Endothelial cell of umbilical vein (primary cell): ENCODE measurements around the gene PARD3B. TPM values are rescaled to one million over a fixed set of nuclear protein-coding genes. Genes with fewer than 3 reads are reported as not detected.

Experiments used
- BruUV-seq: library from RNA; stranded (reverse); fragments of 400-500 nt; replicated peaks from 2 replicates; lab custom pipeline; 2021; lab: Mats Ljungman, UMichigan
- CTCF ChIA-PET: fragments of 300-600, 350-600 bp; sonication (Branson Sonifier 250); formaldehyde crosslinking; loops from one replicate; lab custom pipeline; 2021; ENCODE audit warnings: antibody characterized with exemption, inconsistent platforms; lab: Charles Lee
- POLR2A ChIA-PET: fragments of 300-600, 350-600 bp; sonication (Branson Sonifier 250); formaldehyde crosslinking; loops from one replicate; lab custom pipeline; 2021; ENCODE audit warnings: antibody characterized with exemption, inconsistent platforms; lab: Charles Lee
- DNase-seq: peaks from one replicate; pipeline ENCODE4 v3.0.0-alpha.2; 2011; ENCODE audit warnings: low read depth, low spot score
- FAIRE-seq: peaks from 2 replicates; lab custom pipeline; 2011; peaks lifted over from hg19 to GRCh38; lab: Jason Lieb, UNC
- H2AFZ ChIP-seq: 2 replicates; pipeline ENCODE4 v1.6.0; 2012; ENCODE audit warnings: low read depth, low read length, control low read depth, inconsistent platforms
- H3K27ac ChIP-seq: 2 replicates; pipeline ENCODE4 v1.5.1; 2011; ENCODE audit warnings: low read depth, mild to moderate bottlenecking, control low read depth, low read length, moderate library complexity; ENCODE audit not compliant: insufficient read depth
- H3K27me3 ChIP-seq, 2 experiments: 2 replicates each; pipeline versions ENCODE4 v1.6.0 to v1.6.1; 2011; ENCODE audit warnings: low read length in 2 of 2, mixed read lengths in 1 of 2; ENCODE audit not compliant: control insufficient read depth in 2 of 2, insufficient read depth in 2 of 2
- H3K36me3 ChIP-seq, 2 experiments: 2 replicates in 1 of 2; 3 replicates in 1 of 2; pipeline ENCODE4 v1.5.1; 2011; ENCODE audit warnings: low read length in 2 of 2, mild to moderate bottlenecking in 1 of 2, moderate library complexity in 1 of 2; ENCODE audit not compliant: control insufficient read depth in 2 of 2, insufficient read depth in 2 of 2; ENCODE audit errors: extremely low read depth in 1 of 2
- H3K4me1 ChIP-seq: 3 replicates; pipeline ENCODE4 v1.5.1; 2011; ENCODE audit warnings: mild to moderate bottlenecking, low read length; ENCODE audit not compliant: control insufficient read depth, insufficient read depth; ENCODE audit errors: extremely low read depth
- H3K4me2 ChIP-seq: 2 replicates; pipeline ENCODE4 v1.6.1; 2011; ENCODE audit warnings: low read length, control low read depth, mixed read lengths; ENCODE audit not compliant: insufficient read depth
- H3K4me3 ChIP-seq, 3 experiments: fragments of 200-600 bp in 1 of 3; sonication (generic), shearing (Covaris generic) in 1 of 3; replicated peaks in 1 of 3; 2 replicates each; pipeline ENCODE4 v1.5.1; 2011 to 2016; ENCODE audit warnings: control low read depth in 3 of 3, low read length in 3 of 3, mild to moderate bottlenecking in 2 of 3, inconsistent platforms in 1 of 3, low read depth in 1 of 3, moderate library complexity in 1 of 3; ENCODE audit not compliant: insufficient read depth in 1 of 3
- H3K79me2 ChIP-seq: 2 replicates; pipeline ENCODE4 v1.6.0; 2012; ENCODE audit warnings: low read length, inconsistent platforms; ENCODE audit not compliant: control insufficient read depth, insufficient read depth
- H3K9ac ChIP-seq: replicated peaks from 2 replicates; pipeline ENCODE3; 2011; ENCODE audit warnings: low read length, control low read depth; ENCODE audit not compliant: insufficient read depth; ENCODE audit errors: extremely low read depth
- H3K9me1 ChIP-seq: replicated peaks from 3 replicates; pipeline ENCODE4 v1.6.0; 2011; ENCODE audit warnings: mild to moderate bottlenecking, low read length; ENCODE audit not compliant: control insufficient read depth, insufficient read depth; ENCODE audit errors: extremely low read depth
- H3K9me3 ChIP-seq: replicated peaks from 2 replicates; pipeline ENCODE4 v1.5.1; 2012; ENCODE audit warnings: low read length, inconsistent platforms; ENCODE audit not compliant: control insufficient read depth, insufficient read depth
- H4K20me1 ChIP-seq: replicated peaks from 2 replicates; pipeline ENCODE3; 2011; ENCODE audit warnings: mild to moderate bottlenecking, low read length; ENCODE audit not compliant: control insufficient read depth, insufficient read depth; ENCODE audit errors: extremely low read depth
- CTCF ChIP-seq, 2 donors: IDR thresholded peaks; 1 replicate in 1 of 2; 2 replicates in 1 of 2; pipeline ENCODE4 v1.5.1; 2011; ENCODE audit warnings: low read length in 2 of 2, mild to moderate bottlenecking in 2 of 2, moderate library complexity in 2 of 2, control low read depth in 1 of 2, inconsistent platforms in 1 of 2, low read depth in 1 of 2; ENCODE audit not compliant: insufficient read depth in 1 of 2; ENCODE audit errors: extremely low read depth in 1 of 2
- EZH2 ChIP-seq: IDR thresholded peaks from 2 replicates; pipeline ENCODE4 v1.6.1; 2012; ENCODE audit warnings: borderline replicate concordance, low read depth, mild to moderate bottlenecking, moderate library complexity, low read length, inconsistent platforms; ENCODE audit not compliant: severe bottlenecking
- FOS ChIP-seq: IDR thresholded peaks from 2 replicates; pipeline ENCODE4 v1.6.1; 2011; ENCODE audit warnings: mild to moderate bottlenecking, low read length, moderate library complexity, borderline replicate concordance; ENCODE audit not compliant: insufficient read depth
- GATA2 ChIP-seq: IDR thresholded peaks from 2 replicates; pipeline ENCODE4 v1.7.0; 2011; ENCODE audit warnings: low read depth, mild to moderate bottlenecking, moderate library complexity, mixed read lengths, low read length; ENCODE audit not compliant: insufficient read length, insufficient read depth
- JUN ChIP-seq: IDR thresholded peaks from 2 replicates; pipeline ENCODE4 v1.6.1; 2011; ENCODE audit warnings: borderline replicate concordance, low read depth; ENCODE audit not compliant: insufficient read length, insufficient read depth
- MAX ChIP-seq: IDR thresholded peaks from 2 replicates; pipeline ENCODE4 v1.6.1; 2011; ENCODE audit not compliant: insufficient read depth, insufficient read length
- MYC ChIP-seq: IDR thresholded peaks from one replicate; pipeline ENCODE4 v1.6.1; 2011; ENCODE audit warnings: mild to moderate bottlenecking, low read depth, low read length
- POLR2A ChIP-seq: IDR thresholded peaks from 2 replicates; pipeline ENCODE4 v1.6.1; 2012; ENCODE audit warnings: low read depth, mild to moderate bottlenecking, control low read depth, low read length
- POLR2AphosphoS5 ChIP-seq: IDR thresholded peaks from 2 replicates; pipeline ENCODE4 v1.6.1; 2012; ENCODE audit warnings: low read depth, mild to moderate bottlenecking, control low read depth, low read length, moderate library complexity; ENCODE audit not compliant: insufficient read depth
- dilution Hi-C: fragments of 300-500 bp; cut with MboI; formaldehyde crosslinking; loops from one replicate; pipeline ENCODE4 v1.15.0; 2019; ENCODE audit warnings: low sequenced_read_pairs; ENCODE audit not compliant: extremely low pct_ligation_motif_present
- intact Hi-C: fragments of 100-400 bp; cut with micrococcal nuclease; formaldehyde crosslinking; loops from one replicate; pipeline ENCODE4 v1.10.0; 2022
- polyA plus RNA-seq, 4 experiments: library from polyadenylated mRNA; depleted of rRNA in 3 of 4; stranded (reverse) in 3 of 4; unstranded in 1 of 4; fragments of >200 nt; gene quantifications; 2 replicates each; pipeline versions ENCODE4 v1.2.1 to v1.2.3, GENCODE V29; 2011 to 2012; ENCODE audit warnings: missing spikeins in 1 of 4
- total RNA-seq: library from RNA; stranded (reverse); gene quantifications from 2 replicates; pipeline ENCODE4 v1.2.3, GENCODE V29; 2021

The PARD3B gene
- total and polyA plus RNA-seq, 2 donors (not counting 3 experiments of a cell fraction or from before 2014, with no cell fraction given), result 2.2 to 30.9 TPM

DNA sequence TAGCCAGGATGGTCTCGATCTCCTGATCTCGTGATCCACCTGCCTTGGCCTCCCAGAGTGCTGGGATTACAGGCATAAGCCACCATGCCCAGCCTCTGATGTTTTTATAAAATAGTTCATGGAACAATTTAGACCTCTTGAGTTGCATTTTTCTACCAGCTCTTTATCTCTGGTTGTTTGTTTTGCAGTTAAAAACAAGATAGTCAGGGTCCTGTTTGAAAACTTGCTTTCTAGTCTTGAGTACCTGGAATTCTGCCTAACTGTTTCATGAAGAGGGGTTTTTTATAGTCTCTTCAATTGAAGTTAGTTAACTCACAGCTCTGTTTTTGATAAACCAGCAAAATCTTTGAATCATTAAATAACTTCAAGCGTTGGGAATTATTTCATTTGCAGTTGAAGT is 244.8 kb downstream of the PARD3B start:
- H2AFZ ChIP-seq, result no peak overlapping the region
- H4K20me1 ChIP-seq, result no peaks in the 10 kb centered on the region
- FAIRE-seq, result no peak
- intact Hi-C loops, result loop anchor here (10.0 kb wide), 1 partner anchor 675 kb away; no protein-coding TSS in a partner anchor
- ChIA-PET POLR2A (no interaction called here), CTCF (no interaction called here)
- no peaks in the 10 kb centered on the region for H3K27me3 ChIP-seq
- dilution Hi-C loops, result no loop called here
- no peaks in the 10 kb centered on the region for H3K9me3 ChIP-seq
- no peaks in the 10 kb centered on the region for H3K79me2 ChIP-seq
- no peaks in the 10 kb centered on the region for H3K9me1 ChIP-seq
- no peak for DNase-seq
- H3K36me3 ChIP-seq, result no peaks in the 10 kb centered on the region
- no peak overlapping the region for H3K9ac ChIP-seq
- no peak overlapping the region for H3K4me2 ChIP-seq
- H3K27ac ChIP-seq, result no peak overlapping the region
- peaks cover 9% of the 10 kb centered on the region for H3K4me1 ChIP-seq
- BruUV-seq, result no TSS peak
- H3K4me3 ChIP-seq, result no peak overlapping the region
- TF ChIP-seq CTCF (IDR thresholded peaks at IDR 0.05; ENCODE audit: extremely low read depth in 1 of 2, insufficient read depth in 1 of 2, low read depth in 1 of 2, low read length in 2 of 2) (no peak), MYC (no peak), POLR2A (no peak), GATA2 (no peak), POLR2AphosphoS5 (no peak), FOS (no peak), EZH2 (no peak), MAX (no peak), JUN (no peak)
